Mesodermal cell (in vitro differentiated cells): ENCODE results near the gene MDN1.

Experiments used
- H3K27ac ChIP-seq: 2 replicates; pipeline ENCODE4 v1.7.0; 2013; ENCODE audit warnings: mild to moderate bottlenecking, low read depth, low read length, moderate library complexity; ENCODE audit not compliant: severe bottlenecking
- H3K36me3 ChIP-seq: 2 replicates; pipeline ENCODE4 v1.7.1; 2013; ENCODE audit warnings: mild to moderate bottlenecking, low read length, moderate library complexity; ENCODE audit not compliant: control insufficient read depth, insufficient read depth
- H3K4me1 ChIP-seq: one replicate; pipeline ENCODE4 v1.7.1; 2013; ENCODE audit warnings: mild to moderate bottlenecking, low read length; ENCODE audit not compliant: insufficient read depth, control insufficient read depth, poor library complexity, severe bottlenecking
- H3K4me3 ChIP-seq: 2 replicates; pipeline ENCODE4 v1.7.0; 2013; ENCODE audit warnings: low read length, control low read depth, mild to moderate bottlenecking; ENCODE audit not compliant: insufficient read depth, poor library complexity, severe bottlenecking; ENCODE audit errors: extremely low read depth
- H3K9me3 ChIP-seq: 2 replicates; pipeline ENCODE4 v1.7.1; 2013; ENCODE audit warnings: mild to moderate bottlenecking, low read length, moderate library complexity; ENCODE audit not compliant: control insufficient read depth
- WGBS, 2 experiments: methylation state at CpG; one replicate each; pipeline ENCODE4 v1.1.5; 2013; ENCODE audit warnings: missing lambda C conversion rate in 2 of 2; ENCODE audit not compliant: insufficient coverage in 2 of 2; 5-methylcytosine and 5-hydroxymethylcytosine counted together

MDN1 gene

DNA sequence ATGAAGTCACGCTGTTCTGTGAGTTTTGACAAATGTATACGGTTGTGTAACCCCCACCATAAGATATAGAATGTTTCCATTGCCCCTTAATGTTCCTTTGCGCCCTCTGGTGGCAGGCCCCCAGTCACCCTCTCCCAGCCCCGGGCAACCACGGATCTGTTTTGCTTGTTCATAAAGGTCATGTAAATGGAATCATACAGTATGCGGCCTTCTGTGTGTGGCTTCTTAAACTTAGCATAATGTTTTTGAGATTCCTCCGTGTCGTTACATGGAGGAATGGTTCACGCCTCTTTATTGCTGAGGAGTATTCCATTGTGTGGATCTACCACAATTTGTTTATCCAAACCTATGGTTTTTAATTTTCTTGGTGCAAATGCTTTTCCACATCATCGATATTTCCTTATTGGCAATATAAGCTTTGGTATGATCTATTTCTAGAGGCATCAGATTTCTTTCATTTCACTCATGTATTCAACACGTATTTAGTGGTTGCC, 209.4 kb downstream of the MDN1 start:
- Histone ChIP-seq H3K4me1 (peaks cover 7% of the 10 kb centered on the region), H3K27ac (no peak overlapping the region), H3K36me3 (peaks cover 3% of the 10 kb centered on the region), H3K9me3 (no peaks in the 10 kb centered on the region), H3K4me3 (no peak overlapping the region)
- WGBS, 2 experiments = 71% methylated on average over 4 of the region's 11 CpGs; no CpG with 5 or more reads in 1 of the 2 experiments

DNA sequence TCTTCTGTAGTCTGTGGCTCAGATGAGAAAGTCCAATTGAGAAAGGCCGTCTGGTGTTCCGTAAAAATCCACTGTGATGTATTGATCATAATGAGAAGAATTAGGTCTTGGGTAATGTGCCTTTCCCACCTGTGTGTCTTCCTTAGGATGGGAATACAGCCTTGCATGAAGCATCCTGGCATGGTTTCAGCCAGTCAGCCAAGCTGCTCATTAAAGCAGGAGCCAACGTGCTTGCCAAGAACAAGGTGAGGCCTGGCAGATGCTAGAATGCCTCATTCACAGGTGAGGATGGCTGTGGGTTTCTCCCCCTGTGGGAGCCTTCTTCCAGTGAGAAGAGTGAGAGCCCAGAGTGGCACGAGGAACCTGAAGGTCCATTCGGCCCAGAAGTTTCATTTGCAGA, 213.7 kb downstream of the MDN1 start:
- Histone ChIP-seq H3K4me3 (no peak overlapping the region), H3K36me3 (peaks cover 4% of the 10 kb centered on the region), H3K4me1 (no peaks in the 10 kb centered on the region), H3K27ac (no peak overlapping the region), H3K9me3 (no peaks in the 10 kb centered on the region)
- 91 to 94% methylated on average over 3 to 5 of the region's 5 CpGs for WGBS, 2 experiments

DNA sequence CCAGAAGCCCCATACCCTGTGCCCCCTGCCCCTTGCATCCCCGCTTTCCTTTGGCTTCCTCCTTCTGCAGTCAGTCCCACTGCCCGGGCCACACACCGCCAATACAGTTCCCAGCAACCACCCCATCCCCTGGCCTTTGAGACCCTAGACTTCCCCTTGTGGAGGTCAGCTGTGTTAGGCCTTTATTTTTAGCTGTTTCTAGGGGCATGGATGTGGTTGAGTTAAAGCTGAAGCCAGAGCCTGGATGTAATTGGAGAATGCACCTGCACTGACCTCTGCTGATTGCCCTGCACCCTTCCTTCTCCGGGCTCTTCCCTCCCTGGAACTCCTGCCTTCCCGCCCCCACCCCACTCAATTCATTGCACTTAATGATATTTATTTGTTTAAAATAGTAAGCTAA, 214.9 kb downstream of the MDN1 start:
- Histone ChIP-seq H3K9me3 (no peaks in the 10 kb centered on the region), H3K36me3 (peaks cover 4% of the 10 kb centered on the region), H3K27ac (no peak overlapping the region), H3K4me1 (no peaks in the 10 kb centered on the region), H3K4me3 (no peak overlapping the region)
- no CpG with 5 or more reads among the region's 5 CpGs for WGBS, 2 experiments

DNA sequence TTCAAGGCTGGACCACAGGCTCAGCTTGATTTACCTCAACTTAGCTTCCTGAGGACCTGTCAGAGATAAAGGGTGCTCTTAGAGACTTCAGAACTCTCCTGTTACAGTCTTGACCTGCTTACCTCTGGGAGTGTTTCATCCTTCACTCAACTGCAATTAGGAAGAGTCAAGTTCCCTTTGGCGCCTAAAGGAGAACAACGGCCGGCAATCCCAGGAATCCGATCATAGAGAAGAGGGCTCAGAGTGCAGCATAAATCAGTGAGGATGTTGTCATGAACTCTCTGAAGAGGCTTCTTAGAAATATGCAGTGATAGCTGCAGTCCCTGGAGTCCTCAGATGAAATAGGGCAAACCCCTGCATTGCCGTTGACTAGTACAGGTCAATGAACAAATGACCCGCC, 217.4 kb downstream of the MDN1 start:
- peaks cover 4% of the 10 kb centered on the region for H3K36me3 ChIP-seq
- WGBS, 2 experiments = 93 to 96% methylated on average over 6 of the region's 6 CpGs

DNA sequence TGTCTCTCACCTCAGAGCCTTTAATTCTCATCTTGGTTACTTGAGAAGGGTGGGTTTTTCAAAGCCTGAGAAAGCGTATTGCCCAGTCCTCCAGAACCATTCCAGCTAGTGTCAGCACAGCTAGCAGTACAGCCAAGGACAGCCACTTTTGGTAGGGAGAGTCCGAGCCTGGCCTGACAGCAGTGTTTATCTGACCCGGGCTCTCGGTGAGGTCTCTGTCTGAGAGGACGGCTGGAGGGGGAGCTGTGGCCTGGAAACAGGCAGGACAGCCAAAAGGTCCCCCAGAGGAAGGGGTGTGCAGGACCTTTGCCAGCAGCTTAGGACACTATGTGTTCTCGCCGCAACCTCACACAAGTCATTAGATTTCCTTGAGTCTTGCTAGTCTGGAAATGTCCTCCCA, 219.9 kb downstream of the MDN1 start:
- 93 to 94% methylated on average over 4 to 7 of the region's 7 CpGs for WGBS, 2 experiments
- Histone ChIP-seq H3K4me3 (no peak overlapping the region), H3K9me3 (no peaks in the 10 kb centered on the region), H3K36me3 (peaks cover 4% of the 10 kb centered on the region), H3K4me1 (no peaks in the 10 kb centered on the region), H3K27ac (no peak overlapping the region)

More for the DNA sequence above, 217.4 kb downstream of the MDN1 start:
- H3K9me3 ChIP-seq = no peaks in the 10 kb centered on the region
- no peaks in the 10 kb centered on the region for H3K4me1 ChIP-seq
- no peak overlapping the region for H3K4me3 ChIP-seq
- H3K27ac ChIP-seq = no peak overlapping the region

DNA sequence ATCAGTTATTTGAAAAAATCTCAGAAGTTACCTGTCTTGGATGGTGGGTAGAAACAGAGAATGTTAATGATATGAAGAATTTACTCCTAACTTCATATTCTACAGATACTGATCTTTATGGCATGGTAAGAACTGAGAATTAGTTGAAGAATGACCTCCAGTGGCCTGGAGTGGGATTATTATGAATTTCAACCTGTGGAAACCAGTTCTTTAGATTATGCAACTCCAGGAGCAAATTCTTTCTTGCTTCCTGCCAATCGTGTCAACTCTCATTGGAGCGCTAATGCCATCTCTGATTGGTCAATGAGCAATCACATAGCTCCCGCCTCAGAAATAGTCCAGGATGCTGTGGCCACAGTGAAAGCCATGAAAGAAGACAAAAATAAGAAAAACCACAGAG, 221.6 kb downstream of the MDN1 start:
- Histone ChIP-seq H3K4me1 (no peaks in the 10 kb centered on the region), H3K9me3 (no peaks in the 10 kb centered on the region), H3K36me3 (no peaks in the 10 kb centered on the region), H3K4me3 (no peak overlapping the region), H3K27ac (no peak overlapping the region)
- WGBS, 2 experiments = 68 to 69% methylated on average over 2 to 3 of the region's 3 CpGs

DNA sequence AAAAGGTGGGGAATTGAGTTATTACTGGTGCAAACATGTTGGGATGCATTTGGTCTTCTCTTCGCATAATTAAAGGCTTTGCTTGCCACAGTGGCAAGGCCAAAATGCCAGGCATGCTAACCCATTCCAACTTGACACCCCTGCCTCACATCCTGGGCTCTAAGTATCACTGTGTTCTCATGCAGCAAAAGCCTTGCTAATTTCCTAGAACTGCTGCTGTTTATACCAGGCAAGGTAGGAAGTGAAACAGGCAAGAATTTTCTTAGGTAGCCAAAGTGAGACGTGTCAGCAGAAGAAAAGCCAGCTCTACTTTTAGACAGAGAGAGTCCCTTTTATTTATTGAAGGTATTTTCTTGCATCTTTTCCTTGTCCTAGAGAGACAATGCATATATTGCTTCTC, 222.2 kb downstream of the MDN1 start:
- WGBS, 2 experiments = 66 to 100% methylated on average over 1 to 2 of the region's 2 CpGs
- Histone ChIP-seq H3K36me3 (no peaks in the 10 kb centered on the region), H3K4me1 (no peaks in the 10 kb centered on the region), H3K4me3 (no peak overlapping the region), H3K9me3 (no peaks in the 10 kb centered on the region), H3K27ac (no peak overlapping the region)

DNA sequence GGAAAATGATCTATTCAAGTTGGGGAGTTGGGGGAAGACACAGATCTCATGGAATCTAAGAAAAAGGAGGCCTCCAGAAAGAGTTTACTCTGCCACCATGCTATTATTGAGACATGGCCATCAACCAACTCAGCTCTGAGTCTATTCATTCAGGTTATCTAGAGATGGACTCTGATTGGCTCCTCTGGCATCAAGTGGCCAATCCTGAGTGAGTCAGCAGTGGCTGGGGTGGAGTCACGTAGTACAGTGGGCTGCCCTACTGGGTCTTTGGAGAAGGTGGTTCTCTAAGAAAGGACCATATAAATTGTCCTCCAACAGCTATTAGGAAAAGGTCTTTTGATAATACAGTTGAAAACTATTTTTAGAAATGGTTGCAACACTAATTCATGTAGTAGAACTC, 223.1 kb downstream of the MDN1 start:
- Histone ChIP-seq H3K36me3 (no peaks in the 10 kb centered on the region), H3K27ac (no peak overlapping the region), H3K4me1 (no peaks in the 10 kb centered on the region), H3K4me3 (no peak overlapping the region), H3K9me3 (no peaks in the 10 kb centered on the region)
- 100% methylated on average over 1 of the region's 1 CpG; no CpG with 5 or more reads in 1 of the 2 experiments for WGBS, 2 experiments

DNA sequence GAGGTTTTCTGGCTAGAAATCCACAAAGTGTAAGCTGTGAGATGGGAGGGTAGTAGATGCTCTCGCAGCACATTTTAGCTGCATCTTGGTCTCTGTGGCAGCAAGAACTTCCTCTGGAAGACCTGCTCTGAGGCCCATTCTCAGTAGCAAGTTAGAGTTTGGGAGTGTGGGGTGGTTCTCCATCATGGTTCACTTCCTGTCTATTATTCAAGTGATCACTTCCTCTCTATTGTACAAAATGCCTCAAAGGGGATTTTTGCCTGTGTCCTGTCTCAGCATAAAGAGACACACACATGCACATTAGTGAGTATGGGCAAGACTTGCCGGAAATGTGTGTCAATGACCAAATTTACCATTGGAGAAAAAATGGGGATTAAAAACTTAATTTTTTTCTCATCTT, 223.5 kb downstream of the MDN1 start:
- Histone ChIP-seq H3K9me3 (no peaks in the 10 kb centered on the region), H3K27ac (no peak overlapping the region), H3K4me1 (no peaks in the 10 kb centered on the region), H3K36me3 (no peaks in the 10 kb centered on the region), H3K4me3 (no peak overlapping the region)
- WGBS, 2 experiments = 83 to 100% methylated on average over 1 of the region's 2 CpGs
